KG1 (cell line): ENCODE results near the gene IVNS1ABP.
"Not testable (repeated sequence)": the region's sequence is repeated elsewhere in the genome, so short reads cannot be mapped to it uniquely, and the experiment has no call there.

Experiments used
- DNase-seq: peaks from one replicate; lab custom pipeline; 2025; lab: John Stamatoyannopoulos, UW

The IVNS1ABP gene

DNA sequence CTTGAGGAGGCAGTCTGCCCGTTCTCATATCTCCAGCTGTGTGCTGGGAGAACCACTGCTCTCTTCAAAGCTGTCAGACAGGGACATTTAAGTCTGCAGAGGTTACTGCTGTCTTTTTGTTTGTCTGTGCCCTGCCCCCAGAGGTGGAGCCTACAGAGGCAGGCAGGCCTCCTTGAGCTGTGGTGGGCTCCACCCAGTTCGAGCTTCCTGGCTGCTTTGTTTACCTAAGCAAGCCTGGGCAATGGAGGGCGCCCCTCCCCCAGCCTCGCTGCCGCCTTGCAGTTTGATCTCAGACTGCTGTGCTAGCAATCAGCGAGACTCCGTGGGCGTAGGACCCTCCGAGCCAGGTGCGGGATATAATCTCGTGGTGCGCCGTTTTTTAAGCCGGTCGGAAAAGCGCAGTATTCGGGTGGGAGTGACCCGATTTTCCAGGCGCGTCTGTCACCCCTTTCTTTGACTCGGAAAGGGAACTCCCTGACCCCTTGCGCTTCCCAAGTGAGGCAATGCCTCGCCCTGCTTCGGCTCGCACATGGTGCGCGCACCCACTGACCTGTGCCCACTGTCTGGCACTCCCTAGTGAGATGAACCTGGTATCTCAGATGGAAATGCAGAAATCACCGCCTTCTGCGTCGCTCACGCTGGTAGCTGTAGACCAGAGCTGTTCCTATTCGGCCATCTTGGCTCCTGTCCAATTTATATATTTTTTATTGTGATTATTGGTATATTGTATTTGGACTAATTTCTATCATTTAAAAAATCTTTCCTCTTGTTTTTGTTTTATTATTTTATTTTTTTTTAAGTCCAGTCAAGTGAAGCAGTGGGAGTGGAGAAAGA, 59.7 kb downstream of the IVNS1ABP start:
- DNase-seq = not testable (repeated sequence)

GRCh38 chr1:185255595-185255994, 61.4 kb downstream of the IVNS1ABP start:
- DNase-seq = not testable (repeated sequence)

GRCh38 chr1:185252404-185252803, 64.6 kb downstream of the IVNS1ABP start:
- not testable (repeated sequence) for DNase-seq

DNA sequence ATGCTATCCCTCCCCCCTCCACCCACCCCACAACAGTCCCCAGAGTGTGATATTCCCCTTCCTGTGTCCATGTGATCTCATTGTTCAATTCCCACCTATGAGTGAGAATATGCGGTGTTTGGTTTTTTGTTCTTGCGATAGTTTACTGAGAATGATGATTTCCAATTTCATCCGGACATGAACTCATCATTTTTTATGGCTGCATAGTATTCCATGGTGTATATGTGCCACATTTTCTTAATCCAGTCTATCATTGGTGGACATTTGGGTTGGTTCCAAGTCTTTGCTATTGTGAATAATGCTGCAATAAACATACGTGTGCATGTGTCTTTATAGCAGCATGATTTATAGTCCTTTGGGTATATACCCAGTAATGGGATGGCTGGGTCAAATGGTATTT, 65.1 kb downstream of the IVNS1ABP start:
- DNase-seq = not testable (repeated sequence)

- no peak for DNase-seq
Measured at GRCh38 chr1:185250063-185250462, 67.0 kb downstream of the IVNS1ABP start.

GRCh38 chr1:185249563-185249962, 67.5 kb downstream of the IVNS1ABP start:
- DNase-seq = no peak
